Cardiac muscle cell (in vitro differentiated cells and primary cell): ENCODE measurements around the gene CAB39L. TPM values are rescaled to one million over a fixed set of nuclear protein-coding genes. Genes with fewer than 3 reads are reported as not detected.
A peak's percentile ranks its signal among the peaks of the same experiment; 100 is the strongest.

Source experiments
- DNase-seq, 2 donors: peaks; one replicate each; pipeline versions ENCODE4 v3.0.0 to v3.0.0-alpha.2; 2010 to 2017; ENCODE audit warnings: low read depth in 1 of 2, low spot score in 1 of 2
- H3K27ac ChIP-seq: fragments of 200-600 bp; sonication (generic); 2 replicates; pipeline ENCODE4 v1.5.1; 2016
- H3K27me3 ChIP-seq: fragments of 200-600 bp; sonication (generic); 2 replicates; pipeline ENCODE4 v1.6.0; 2016; ENCODE audit warnings: control low read depth
- H3K36me3 ChIP-seq: fragments of 200-600 bp; sonication (generic); 2 replicates; pipeline ENCODE4 v1.5.1; 2016; ENCODE audit warnings: control low read depth
- H3K4me1 ChIP-seq: fragments of 200-600 bp; sonication (generic); 2 replicates; pipeline ENCODE4 v1.8.1; 2017; ENCODE audit warnings: low read depth, mild to moderate bottlenecking, mixed run types
- H3K4me3 ChIP-seq: fragments of 200-600 bp; sonication (generic); 2 replicates; pipeline ENCODE4 v1.5.1; 2016; ENCODE audit warnings: mild to moderate bottlenecking
- H3K9me3 ChIP-seq: fragments of 200-600 bp; sonication (generic); 2 replicates; pipeline ENCODE4 v1.5.1; 2017; ENCODE audit warnings: low read depth, mild to moderate bottlenecking, control low read depth
- polyA plus RNA-seq: library from polyadenylated mRNA; unstranded; fragments of >200 nt; fragmentation: Nextera tagmentation; extraction: Ambion mirVana; gene quantifications from 2 replicates; pipeline ENCODE4 v1.2.1, GENCODE V29; 2016
- total RNA-seq: library from RNA; depleted of rRNA; stranded (reverse); fragments of >200 nt; gene quantifications from 2 replicates; pipeline ENCODE4 v1.2.3, GENCODE V29; 2016
- TF ChIP-seq, protein P1 (sequence below): IDR thresholded peaks from 2 replicates; pipeline ENCODE4 v1.5.1; 2012; ENCODE audit warnings: low read depth, mild to moderate bottlenecking, low read length

The CAB39L gene
- total and polyA plus RNA-seq, 2 experiments from 2014 or later: 22.3 to 25.5 TPM

DNA sequence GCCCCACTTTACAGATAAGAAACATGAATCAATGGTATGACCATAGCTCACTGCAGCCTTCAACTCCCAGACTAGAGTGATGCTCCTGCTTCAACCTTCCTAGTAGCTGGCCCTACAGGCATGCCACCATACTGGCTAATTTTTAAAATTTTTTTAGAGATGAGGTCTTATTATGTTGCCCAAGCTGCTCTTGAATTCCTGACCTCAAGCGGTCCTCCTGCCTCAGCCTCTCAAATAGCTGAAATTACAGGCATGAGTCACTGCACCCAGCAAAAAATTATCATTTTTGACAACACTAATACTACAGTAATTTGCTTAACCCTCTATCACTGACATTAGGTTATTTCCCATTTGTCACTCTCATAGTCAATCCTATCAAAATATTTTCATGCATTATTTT is 14.7 kb downstream of the CAB39L start:
- TF ChIP-seq, protein P1, sequence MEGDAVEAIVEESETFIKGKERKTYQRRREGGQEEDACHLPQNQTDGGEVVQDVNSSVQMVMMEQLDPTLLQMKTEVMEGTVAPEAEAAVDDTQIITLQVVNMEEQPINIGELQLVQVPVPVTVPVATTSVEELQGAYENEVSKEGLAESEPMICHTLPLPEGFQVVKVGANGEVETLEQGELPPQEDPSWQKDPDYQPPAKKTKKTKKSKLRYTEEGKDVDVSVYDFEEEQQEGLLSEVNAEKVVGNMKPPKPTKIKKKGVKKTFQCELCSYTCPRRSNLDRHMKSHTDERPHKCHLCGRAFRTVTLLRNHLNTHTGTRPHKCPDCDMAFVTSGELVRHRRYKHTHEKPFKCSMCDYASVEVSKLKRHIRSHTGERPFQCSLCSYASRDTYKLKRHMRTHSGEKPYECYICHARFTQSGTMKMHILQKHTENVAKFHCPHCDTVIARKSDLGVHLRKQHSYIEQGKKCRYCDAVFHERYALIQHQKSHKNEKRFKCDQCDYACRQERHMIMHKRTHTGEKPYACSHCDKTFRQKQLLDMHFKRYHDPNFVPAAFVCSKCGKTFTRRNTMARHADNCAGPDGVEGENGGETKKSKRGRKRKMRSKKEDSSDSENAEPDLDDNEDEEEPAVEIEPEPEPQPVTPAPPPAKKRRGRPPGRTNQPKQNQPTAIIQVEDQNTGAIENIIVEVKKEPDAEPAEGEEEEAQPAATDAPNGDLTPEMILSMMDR: no peak
- peaks cover 2% of the 10 kb centered on the region for H3K4me1 ChIP-seq
- no peak overlapping the region for H3K27ac ChIP-seq

DNA sequence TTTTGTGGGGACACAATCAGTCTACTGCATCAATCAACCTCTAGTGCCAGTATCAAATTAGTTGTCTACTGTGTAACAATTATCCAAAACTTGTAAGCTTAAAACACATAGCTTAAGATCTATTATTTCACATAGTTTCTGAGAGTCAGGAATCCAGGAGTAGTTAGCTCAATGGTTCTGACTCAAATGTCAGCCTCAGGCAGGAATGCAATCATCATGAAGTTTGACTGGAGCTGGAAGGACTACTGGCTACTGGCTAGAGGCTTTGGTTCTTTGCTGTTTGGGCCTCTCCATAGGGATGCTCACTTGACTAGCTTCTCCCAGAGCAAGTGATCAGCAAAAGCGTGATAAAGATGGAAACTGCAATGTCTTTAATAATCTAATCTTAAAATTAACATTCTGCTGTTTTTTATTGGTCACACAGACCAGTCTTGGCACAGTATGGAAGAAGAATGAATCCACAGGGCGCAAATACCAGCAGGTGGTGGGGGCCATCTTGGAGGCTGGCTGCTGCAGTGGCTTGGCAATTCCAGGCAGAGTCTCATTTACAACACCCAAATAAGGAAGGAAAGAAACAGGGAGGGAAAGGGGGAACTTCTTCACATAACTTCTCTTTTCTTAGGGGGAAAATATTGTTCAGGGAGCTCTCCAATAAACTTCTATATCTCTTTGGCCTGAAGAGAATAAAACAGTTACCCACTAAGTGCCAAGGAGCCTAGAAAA is 15.7 kb downstream of the CAB39L start:
- H3K4me3 ChIP-seq: no peak overlapping the region
- DNase-seq: no peak
- H3K27me3 ChIP-seq: no peaks in the 10 kb centered on the region
- H3K27ac ChIP-seq: no peak overlapping the region
- TF ChIP-seq, protein P1: no peak
- no peaks in the 10 kb centered on the region for H3K9me3 ChIP-seq
- peaks cover 7% of the 10 kb centered on the region for H3K36me3 ChIP-seq
- H3K4me1 ChIP-seq: peaks cover 5% of the 10 kb centered on the region

More for the DNA sequence above, 14.7 kb downstream of the CAB39L start:
- no peaks in the 10 kb centered on the region for H3K27me3 ChIP-seq
- H3K9me3 ChIP-seq: no peaks in the 10 kb centered on the region
- no peak for DNase-seq
- no peak overlapping the region for H3K4me3 ChIP-seq
- H3K36me3 ChIP-seq: peaks cover 7% of the 10 kb centered on the region

DNA sequence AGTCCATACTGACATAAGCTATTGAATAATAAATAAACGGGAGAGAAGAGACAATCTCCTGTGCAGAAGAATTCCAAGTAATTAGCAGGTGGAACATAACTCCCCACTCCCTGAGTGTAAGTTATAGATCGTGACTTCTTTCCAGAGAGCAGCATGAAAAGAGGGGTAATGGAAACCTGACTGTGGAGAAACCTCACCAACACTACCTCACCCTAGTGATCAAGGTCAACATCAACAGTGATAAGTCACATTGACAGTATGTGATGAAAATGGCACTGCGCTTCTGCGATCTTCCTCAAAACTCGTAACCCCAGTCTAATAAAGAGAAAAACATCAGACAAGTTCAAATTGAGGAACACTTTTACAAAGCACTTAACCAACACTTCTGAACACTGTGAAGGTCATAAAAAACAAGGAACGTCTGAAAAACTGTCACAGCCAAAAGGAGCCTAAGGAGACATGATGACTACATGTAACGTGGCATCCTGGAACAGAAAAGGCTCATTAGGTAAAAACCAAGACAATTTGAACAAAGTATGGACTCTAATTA is 19.8 kb downstream of the CAB39L start:
- DNase-seq: no peak
- H3K27me3 ChIP-seq: no peaks in the 10 kb centered on the region

DNA sequence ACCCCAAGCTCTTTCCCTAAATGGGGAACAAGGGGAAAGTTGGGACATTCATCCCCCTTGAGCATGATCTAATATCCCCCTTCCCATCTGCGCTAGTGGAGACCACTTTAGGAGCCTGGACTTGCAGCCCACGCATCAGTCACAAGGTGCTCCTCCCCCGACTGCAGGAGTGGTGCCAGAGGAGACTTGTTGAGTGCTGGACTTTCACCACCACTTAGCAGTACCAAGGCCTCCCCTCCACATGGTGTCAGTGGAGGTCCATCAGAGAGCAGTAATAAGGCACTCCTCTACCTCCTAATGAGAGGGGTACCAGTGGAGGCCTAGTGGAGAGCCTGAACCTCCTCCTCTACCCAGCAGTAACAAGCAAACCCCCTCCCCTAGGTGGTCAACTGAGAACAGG is 22.5 kb downstream of the CAB39L start:
- DNase-seq: peak; percentile 11 to 27
- no peaks in the 10 kb centered on the region for H3K9me3 ChIP-seq
- H3K4me1 ChIP-seq: peaks cover 5% of the 10 kb centered on the region
- no peaks in the 10 kb centered on the region for H3K36me3 ChIP-seq
- H3K27ac ChIP-seq: no peak overlapping the region
- TF ChIP-seq, protein P1: peak; percentile 18
- H3K4me3 ChIP-seq: no peak overlapping the region
- H3K27me3 ChIP-seq: no peaks in the 10 kb centered on the region

More for the DNA sequence above, 19.8 kb downstream of the CAB39L start:
- Histone ChIP-seq H3K9me3 (no peaks in the 10 kb centered on the region), H3K4me1 (peaks cover 5% of the 10 kb centered on the region), H3K36me3 (no peaks in the 10 kb centered on the region), H3K4me3 (no peak overlapping the region), H3K27ac (no peak overlapping the region)
- TF ChIP-seq, protein P1: no peak

DNA sequence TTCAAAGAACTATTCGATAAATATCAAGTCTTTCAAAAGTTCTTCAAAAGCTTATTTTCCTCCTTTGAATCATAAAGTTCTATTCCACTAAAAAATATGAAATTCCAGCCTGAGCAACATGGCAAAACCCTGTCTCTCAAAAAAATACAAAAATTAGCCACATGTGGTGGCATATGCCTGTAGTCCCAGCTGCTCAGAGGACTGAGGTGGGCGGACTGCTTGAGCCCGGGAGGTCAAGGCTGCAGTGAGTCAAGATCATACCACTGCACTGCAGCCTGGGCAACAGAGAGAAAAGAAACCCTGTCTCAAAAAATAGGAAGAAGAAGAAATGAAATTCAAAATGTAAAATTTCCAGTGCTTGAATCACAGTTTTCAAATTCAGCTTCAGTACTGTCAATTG is 24.6 kb downstream of the CAB39L start:
- H3K9me3 ChIP-seq: no peaks in the 10 kb centered on the region
- no peaks in the 10 kb centered on the region for H3K36me3 ChIP-seq
- no peak overlapping the region for H3K4me3 ChIP-seq
- peaks cover 4% of the 10 kb centered on the region for H3K4me1 ChIP-seq
- H3K27ac ChIP-seq: no peak overlapping the region
- DNase-seq: no peak
- no peaks in the 10 kb centered on the region for H3K27me3 ChIP-seq
- TF ChIP-seq, protein P1: no peak
